DMS153 treated with DMSO at 0.1 percent for 48 hours (cell line): ENCODE data around the gene CDKL1.
"Not testable (repeated sequence)": the region's sequence is repeated elsewhere in the genome, so short reads cannot be mapped to it uniquely, and the experiment has no call there.

ENCODE experiments used
- DNase-seq: peaks from one replicate; lab custom pipeline; 2025; ENCODE audit not compliant: unreplicated experiment; lab: John Stamatoyannopoulos, UW

Gene CDKL1

DNA sequence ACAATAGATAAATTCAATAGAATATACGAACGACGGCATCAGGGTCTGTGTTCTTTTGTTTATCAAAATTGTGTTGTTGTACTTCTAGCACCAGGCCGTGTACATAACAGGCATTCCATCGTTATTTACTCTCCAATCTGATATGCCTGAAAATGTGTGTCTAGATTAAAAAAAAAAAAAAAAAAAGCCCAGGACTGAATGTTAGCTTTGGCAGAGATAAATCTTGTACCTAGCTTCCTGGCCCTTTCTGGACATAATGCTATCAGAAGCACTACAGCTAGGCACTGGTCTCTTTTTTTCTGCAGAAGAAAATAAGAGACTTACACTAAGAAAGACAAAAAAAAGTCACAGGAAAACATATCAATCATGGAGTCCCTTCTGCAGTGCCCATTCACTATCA, 37.0 kb downstream of the CDKL1 start:
- no peak for DNase-seq

DNA sequence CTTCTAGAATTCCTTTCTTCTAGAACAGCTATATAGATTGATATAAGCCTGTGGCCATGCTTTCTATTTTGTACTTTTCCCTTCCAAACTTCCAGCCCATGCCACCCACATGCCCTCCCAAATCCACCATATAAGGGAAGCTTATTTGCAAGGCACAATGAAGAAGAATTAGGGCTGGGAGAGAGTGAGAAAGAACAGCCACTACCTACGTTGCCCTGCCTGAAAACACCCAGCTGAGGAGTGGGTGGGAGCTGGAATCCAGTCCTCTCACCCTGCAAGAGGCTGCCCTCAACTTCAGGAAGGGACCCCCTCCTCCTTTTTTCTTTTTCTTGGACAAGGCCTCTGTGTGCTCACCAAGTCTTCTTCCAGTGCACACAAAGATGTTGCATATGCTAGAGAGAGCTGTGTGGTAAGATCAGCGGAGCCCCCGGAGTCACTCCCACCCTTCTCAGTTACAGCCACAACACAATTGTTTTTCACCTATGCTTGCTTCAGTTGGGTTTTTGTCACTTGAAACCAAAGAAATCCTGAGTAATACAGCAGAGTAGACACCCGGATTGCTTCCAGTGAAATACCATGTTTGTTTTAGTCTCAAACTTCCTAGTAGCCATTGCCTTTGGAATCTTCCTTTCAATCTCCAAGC, 38.8 kb downstream of the CDKL1 start:
- no peak for DNase-seq

DNA sequence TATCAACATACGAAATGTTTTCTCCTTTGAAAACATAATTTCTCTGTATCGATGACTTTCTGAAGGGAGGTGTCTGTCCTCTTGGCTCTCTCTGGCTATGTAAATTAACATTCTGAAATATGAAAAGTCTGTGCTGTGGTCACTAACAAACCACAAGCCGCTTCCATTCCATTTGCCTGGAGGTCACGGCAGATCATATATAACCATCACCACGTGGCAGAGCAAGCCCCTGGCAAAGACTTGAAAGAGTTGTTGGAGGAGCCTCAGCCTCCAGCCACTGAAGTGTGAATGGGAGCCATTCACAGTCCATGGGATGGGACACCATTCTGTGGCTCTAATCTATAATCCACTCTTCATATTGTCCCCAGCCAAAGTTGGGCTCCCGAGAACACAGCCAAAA, 39.6 kb downstream of the CDKL1 start:
- DNase-seq = no peak

DNA sequence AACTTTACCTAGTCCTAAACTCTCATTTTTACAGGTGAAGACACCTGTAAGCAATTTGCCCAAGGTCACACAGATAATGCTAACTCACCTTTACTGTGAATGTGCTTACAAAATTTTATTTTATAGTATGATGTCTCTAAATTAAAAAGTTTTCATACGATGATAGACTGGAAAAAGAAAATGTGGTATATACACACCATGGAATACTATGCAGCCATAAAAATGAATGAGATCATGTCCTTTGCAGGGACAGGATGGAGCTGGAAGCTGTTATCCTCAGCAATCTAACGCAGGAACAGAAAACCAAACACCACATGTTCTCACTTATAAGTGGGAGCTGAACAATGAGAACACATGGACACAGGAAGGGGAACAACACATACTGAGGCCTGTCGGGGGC, 40.4 kb downstream of the CDKL1 start:
- not testable (repeated sequence) for DNase-seq

DNA sequence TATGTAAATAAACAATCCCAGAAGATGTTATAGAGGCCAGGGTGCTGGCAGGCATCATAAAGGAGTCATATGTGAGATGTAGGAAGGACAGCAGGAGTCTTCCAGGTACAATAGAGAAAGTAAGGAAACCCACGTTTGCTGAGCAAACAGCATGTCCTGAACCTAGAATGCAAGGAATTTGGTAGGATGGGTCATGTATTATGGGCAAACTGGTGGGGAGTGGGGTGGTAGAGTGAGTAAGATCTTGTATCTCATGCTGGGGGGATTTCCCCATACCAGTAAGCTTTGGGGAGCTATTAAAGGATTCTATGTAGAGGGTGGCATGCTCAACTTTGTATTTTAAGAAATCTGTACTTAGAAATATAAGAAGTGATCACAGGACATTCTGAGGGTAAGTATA, 41.0 kb downstream of the CDKL1 start:
- no peak for DNase-seq

DNA sequence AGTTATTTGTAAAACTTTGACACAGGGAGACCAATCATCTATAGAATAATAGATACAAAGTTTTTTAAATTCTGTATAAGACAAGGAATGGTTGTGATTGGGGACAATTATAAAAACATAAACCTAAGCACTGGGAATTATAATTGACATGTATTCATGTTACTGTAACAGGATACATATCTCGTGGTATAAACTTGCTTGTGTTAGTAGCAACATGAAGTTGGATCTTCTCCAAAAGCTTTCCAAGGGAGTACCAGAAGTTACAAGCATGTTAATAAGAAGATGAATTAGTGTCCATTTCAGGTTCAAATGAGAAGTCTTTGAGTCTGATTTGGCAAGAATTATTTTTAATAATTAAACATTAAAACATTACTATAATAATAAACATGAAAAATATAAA, 42.2 kb downstream of the CDKL1 start:
- no peak for DNase-seq

DNA sequence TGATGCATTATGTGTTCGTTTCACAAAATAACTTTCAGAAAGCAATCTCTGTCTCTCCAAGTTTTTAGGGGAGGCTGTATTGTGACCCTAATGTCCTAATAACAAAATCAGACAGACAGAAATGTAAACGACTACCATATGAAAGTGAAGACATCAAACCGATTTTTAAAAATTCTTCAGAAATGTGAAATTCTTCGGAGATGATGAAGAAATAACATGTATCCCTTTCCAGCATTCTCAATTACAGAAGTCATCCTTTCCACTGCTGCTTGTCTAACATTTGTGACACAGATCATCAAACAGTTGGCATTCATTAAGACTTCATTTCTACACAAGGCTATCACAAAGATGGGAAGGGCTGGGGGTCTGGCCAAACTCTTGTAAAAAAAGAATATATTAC, 43.6 kb downstream of the CDKL1 start:
- DNase-seq = no peak

DNA sequence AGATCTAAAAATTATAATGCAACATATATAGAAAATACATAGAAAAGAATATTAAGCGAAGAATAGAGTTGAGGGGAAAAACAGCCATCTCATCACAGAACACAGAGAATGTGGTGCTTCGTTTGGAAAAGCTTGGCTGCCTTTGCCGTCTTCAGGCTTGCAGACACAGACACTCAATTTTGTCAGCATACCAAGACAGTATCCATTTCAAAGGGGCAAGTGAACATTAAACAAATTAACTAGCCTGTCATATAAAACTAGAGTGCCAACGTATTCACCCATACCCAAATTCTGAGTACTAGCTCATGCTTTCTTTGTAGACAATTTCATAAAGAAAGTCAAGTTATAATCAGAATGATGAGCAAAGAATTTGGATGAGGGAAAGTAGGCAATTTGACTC, 44.1 kb downstream of the CDKL1 start:
- no peak for DNase-seq

DNA sequence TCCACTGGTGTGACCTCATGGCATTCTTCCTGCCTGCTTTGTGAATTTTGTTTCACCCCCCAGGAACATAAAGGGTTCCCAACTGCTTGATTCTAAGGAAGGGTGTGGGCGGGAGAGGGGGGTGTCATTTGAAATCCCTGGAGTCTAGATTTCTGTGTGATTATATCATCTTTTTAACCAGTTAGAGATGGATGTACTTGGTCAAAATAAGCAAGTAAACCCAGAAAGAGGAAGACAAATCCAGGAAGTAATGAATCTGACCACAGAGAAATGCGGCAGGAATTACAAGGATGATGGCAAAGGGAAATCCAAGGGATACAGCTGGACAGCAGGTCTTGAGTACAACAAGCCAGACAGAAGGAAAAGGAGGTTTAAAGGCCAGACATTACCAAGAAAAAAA, 45.7 kb downstream of the CDKL1 start:
- DNase-seq = no peak

DNA sequence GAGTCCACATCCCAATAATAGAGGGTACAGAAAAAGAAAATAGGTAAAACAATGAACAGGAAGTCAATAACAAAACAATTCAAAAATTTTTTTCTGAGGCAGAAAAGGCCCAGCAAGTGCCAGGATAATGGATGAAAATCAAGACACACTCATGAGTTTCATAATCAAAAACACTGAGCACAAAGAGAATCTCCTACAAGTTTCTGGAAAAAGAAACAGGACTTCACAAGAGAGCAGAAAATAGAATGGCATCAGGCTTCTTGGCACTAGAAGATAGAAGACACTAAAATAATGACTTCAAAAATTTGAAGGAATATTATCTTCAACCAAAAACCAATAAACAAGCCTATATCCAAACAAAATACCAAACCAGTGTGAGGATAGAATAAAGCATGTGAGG, 47.7 kb downstream of the CDKL1 start:
- no peak for DNase-seq

DNA sequence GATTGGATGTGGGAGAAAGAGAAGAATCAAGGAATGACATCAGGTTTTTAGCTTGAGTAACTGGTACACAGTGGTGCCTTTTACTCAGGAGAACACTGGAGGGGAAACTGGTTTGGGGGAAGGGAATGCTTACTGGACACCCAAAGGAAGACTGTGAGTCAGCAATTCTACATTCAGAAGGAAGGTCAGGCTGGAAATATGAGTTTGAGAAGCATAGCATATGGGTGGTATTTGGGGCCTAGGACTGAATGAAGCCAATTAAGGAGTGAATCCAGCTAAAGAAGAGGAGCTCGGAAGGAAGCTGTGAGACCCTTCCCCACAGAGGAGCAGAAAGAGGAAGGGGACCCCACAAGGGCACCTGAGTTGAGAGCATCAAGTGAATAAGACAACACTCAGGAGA, 49.2 kb downstream of the CDKL1 start:
- no peak for DNase-seq

DNA sequence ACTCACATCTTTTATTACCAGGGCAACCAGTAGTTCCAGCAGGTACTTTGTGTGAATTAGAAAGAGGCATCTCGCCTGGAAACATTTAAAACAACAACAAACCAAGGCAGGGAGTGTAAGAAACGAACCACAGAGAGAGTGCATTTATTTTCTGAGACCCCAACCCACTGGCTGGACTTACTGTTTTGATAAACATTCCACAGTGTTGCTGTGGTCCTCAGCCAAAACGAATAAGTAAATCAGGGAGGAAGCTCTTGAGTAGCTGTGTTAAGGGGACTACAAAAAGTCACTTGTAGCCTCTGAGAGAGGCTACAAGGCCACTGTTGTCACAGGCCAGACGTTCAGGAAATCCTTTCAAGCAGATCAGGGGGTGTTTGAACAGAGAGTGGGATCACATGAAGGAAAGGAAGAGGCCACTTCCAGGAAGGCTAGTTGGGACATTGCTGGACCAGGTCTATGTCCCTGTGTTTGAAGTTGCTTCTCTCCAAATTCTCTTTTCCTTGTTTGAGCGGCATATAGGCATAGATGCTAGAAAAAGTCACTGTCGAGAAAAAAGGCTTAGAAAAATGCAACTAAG, 50.7 kb downstream of the CDKL1 start:
- DNase-seq = no peak

DNA sequence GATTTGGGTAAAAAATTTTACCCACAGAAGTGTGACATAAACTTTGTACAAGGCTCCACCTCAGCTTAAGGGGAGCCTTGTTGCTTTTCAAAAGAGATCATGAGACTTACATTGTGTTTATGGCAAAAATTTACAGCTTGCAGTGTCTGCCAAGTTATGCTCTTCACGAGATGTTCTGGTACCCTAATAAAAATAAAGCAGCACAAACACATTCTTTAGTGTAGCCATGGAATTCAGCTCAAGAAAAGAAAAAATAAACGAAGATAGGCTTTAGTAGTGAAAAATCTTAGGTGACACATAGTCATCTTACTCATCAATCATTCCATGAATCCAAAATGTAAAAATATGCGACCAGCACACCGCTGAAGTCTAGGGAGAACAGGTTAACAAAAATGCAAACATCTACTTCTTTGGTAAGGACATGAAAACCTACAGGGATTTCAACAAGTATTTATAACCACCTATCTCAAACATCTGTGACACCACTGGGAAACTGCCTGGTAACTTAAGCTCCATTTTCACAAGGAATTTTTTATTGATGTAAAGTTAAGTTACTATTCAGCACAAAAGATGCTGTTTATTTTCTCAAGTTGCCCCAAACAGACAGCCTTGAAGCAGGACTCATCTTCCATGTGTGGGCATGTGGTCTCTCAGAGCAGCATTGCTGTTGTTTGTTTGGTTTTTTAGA, 51.7 kb downstream of the CDKL1 start:
- DNase-seq = no peak

DNA sequence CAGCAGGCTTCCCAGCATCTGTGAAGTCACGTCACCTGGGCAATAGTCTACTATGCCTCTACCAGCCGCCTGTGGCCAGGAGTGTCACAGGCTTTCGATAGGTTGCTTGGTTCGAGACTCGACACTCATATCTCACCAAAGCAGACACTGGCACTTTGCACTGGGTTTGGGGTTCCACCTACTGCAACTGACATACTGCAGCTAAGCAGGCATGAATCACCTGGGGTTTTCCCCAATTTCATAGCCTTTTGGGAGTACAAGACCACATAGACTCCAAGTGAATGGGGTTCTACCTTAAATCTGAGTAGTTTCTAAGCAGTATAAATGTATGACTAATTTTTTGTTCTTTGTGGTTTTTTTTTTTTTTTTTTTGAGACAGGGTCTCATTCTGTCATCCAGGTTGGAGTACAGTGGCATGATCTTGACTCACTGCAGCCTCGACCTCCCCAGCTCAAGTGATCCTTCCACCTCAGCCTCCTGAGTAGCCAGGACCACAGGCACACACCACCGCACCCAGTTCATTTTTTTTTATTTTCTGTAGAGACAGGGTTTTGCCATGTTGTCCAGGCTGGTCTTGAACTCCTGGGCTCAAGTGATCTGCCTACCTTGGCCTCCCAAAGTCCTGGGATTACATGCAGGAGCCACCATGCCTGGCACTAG, 52.4 kb downstream of the CDKL1 start:
- no peak for DNase-seq

DNA sequence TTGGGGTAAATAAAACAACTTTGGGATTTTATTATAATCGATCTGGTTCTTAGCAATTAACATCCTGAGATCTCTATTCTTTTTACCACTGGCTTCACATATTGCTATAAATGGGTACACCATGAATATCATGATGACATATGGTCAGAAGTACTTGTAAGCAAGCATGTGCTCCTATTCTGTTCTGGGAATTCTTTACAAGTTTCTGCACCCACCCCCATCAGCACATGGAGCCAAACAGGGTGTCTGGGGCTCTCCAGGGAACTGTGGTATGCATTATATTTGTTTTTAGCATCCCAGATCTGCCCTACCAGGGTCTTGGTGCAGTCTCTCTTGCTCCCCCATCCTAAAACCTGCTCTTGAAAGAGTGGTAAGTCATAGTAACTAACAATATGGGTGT, 53.2 kb downstream of the CDKL1 start:
- no peak for DNase-seq

DNA sequence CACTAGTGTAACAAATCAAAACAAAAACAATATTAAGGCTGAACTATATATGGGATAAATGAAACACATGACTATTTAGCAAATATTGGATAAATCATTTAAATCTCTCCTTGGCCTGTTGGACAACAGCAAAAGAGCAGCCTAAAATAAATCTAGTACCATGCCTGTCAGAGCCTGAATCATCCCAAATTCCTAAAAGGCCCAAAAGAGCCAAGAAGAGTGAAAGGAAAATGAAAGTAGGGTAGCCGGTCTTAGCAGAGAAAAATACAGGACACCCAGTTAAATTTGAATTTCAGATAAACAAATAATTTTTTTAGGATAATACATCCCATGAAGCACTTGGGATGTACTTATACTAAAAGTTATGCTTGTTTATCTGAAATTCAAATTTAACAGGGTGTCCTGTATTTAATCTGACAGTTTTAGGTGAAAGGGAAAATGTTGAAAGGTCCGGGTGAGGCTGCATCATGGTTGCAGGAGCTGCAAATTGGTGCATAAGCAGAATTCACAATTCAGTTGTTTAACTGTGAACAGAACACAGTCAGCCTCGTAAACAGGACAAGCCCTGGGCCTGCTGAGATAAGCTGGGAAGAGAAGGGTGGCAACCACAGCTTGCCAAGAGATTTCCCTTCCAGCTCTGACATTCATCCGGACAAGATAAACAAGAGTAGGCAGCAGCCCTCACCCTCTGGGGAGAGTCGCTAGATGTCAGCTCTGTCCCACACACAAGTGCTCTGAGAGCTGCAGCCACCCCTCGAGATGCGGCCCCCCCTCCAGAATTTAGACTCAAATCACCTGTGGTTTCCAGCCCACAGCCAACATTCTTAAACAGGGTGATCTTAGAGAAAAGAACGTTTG, 54.2 kb downstream of the CDKL1 start:
- peak; percentile 18 for DNase-seq

DNA sequence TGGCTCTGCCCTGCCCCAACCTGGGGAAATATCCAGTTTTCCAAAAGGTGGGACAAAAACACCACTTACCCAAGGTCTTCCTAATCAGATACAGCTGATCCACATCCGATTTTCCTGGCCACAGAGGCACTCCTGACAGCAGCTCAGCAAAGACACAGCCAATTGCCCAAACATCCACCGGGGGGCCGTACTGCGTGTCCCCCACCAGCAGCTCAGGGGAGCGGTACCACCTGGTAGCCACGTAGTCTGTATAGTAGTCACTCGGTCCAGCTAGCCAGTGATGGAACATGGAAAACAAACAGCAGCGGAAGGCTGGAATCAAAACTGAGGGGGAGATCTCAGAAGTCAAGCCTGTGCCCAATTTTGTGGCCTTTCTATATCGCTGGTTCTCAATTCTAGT, 55.7 kb downstream of the CDKL1 start:
- DNase-seq = no peak

DNA sequence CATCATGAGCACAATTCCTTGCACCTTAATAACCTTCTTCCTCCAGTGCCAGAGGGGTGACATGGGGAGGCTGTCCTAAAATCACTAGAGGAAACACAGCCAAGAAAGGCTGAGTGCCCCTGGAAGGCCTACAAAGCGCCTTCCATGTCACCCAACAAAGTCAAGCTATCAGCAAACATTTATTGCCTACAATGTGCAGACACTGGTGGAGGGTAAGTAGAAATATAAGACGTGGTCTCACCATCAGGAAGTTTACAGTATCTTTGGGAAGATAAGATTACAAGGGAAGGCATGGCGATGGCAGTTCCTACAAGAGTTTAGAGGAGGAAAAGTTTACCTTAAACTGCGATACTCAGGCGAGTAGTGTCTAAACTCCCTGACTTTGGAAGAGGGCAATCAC, 56.6 kb downstream of the CDKL1 start:
- no peak for DNase-seq

DNA sequence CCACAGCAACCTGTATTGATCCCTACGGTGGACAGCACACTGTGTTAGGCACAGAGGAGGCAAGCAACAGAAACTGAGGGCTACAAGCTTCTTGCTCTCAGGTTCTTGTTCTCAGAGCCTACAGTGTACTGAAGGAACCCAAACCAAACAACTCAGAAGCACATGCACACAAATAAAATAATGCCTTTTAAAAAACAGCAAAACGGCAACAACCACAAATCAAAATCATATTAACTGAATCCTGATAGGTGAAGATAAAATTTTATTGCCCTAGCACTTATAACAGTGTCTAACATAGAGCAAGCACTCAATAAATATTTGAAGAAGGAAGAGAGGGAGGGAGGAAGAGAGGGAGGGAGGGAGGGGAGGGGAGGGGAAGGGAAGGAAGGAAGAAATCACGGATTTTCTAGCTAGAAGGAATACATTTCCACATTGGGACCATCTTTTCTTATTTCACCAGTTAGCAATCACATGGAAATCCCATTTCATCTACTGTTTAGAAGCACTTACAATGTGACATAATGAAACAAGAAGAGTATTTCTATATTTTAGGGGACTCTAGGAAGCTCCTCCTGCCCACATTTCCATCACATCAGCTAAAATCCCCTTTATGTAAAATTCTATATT, 57.4 kb downstream of the CDKL1 start:
- DNase-seq = peak; percentile 3

DNA sequence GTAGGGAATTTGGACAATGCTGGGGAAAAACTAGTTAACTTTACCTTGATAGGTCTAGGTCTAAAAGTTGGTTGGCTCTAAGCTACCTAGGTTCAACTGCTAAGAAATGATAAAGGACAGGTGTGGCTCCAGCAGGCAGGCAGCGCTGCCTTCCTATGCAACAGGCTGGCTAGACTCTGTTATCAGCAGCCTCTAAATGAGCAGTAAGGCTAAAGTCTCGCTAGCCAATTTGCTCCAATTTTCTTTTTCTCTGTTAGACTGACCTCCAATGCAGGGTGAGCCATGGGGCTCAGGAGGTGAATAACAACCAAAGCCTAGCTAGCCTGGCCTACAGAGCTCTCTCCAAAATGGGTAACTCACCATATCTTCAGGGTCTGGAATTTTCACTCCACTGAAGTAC, 58.1 kb downstream of the CDKL1 start:
- no peak for DNase-seq
